Left renal pelvis (tissue), 4 donors: Measurements from ENCODE around the gene KDM4C. TPM values are rescaled to one million over a fixed set of nuclear protein-coding genes. Genes with fewer than 3 reads are reported as not detected.

Source experiments
- DNase-seq, 4 donors: peaks; one replicate each; pipeline ENCODE4 v3.0.0-alpha.2; 2013; ENCODE audit warnings: low read depth in 4 of 4, low spot score in 3 of 4
- polyA plus RNA-seq, 4 donors: library from polyadenylated mRNA; unstranded; fragments of 120-200 nt; gene quantifications; one replicate each; pipeline ENCODE4 v1.2.1, GENCODE V29; 2013; ENCODE audit not compliant: insufficient read length in 4 of 4

The KDM4C gene
- polyA plus RNA-seq, 4 donors: 12.5 to 17.5 (median 16.2) TPM

DNA sequence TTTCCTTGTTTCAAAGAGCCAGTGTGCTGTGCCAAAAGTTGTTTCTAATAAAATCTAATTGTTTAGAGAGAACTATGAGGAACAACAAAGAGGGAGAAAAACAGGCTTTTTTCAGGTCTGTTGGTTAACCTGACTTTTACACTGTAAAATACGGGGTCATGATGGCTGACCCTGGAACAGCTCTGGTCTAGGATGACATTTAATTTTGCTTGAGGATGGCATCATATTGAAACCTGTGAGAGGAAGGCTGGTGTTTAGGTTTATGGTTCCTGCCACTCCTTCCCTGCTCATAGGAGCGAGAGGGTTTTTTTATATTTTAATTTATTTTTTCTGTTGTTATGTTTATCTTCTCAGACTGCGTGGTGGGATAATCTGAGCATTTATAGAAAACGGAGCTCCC is 327.6 kb downstream of the KDM4C start:
- no peak for DNase-seq

DNA sequence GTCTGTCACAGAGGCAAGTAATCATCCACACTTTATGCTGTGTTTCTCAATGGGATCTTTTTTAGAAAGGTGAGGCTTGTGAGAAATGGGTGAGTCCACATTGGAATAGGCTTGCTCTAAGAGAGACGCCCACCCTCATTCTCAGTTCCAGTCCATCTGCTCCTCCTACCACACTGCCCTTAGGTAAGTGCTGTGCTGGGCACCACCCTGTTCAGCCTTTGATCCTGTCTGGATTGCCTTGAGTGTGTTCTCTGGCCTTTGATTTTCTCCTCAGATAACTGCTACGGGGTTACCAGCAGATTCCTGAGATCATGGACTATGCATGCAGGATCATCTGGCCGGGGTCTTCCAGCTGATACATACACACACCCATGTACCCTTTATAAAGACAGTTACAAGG is 328.6 kb downstream of the KDM4C start:
- no peak for DNase-seq

DNA sequence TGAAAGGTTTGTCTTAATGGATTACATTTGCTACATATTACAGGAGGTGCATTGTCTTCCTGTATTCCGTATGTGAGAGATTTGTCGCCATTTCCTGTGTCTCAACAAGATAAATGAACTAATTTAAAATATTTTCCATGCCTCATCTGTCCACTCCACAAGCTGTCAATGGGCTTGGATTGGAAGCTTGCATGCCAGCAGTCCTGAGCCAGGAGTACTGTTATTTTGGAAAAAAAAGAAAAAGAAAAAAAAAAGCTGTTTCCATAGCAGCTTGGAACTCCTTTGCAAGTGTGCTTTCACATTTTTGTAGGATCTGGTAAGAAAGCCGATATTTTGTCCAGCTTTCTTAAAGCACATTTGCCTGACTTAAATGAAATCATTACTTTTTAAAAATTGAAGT is 330.8 kb downstream of the KDM4C start:
- no peak for DNase-seq

DNA sequence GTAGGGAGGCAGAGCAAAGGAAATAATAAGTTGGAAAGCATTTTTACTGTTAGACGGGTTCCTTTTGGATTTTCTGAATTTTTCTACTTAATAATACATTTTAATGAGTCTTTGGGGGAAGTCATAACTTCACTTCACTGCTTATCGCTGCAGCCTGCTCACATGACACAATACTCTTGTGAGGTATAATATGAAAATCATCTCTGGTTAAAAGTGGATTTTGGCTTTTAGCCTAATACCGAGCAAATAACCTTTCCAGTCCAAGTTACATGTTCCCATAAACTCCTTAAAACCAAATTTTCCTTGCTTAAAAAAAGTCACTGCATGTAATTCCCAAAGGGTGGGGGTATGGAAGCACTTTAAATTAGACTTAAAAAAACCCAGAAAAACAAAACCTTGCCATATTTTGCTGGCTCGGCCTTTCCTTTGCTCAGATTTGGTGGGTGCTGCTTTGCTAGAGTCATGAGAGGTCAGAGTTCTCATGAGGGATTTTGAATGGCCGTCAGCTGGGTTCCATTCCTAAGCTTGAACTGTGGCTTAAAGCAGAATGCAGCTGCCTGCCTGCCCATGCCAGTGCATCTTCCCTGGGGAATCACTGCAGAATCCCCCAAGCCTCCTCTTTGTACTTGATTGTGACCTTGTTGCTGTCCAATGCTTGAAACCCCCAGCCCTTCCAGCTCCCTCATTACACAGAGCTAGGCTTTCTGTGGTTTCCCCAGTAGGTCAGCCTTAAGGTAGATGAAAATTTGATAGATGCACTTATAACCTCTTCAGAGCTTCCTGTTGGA is 331.8 kb downstream of the KDM4C start:
- DNase-seq: no peak

DNA sequence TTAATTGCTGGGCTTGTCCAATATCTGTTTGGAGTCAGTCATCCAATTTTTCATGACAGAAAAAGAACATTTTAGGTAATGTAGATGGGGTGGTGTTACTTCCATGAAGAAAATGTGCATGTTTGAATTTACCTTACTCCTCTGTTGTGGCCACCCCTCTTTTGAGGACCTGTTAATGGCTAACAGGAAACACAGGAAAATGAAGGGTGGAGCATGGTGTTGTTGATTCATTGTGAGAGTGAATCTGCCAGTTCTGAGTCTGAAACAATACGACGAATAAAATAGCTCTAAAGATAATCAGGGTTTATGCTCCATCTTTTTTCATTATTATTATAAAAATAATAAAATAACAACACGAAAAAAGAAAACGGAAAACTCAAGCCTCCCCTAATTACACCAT is 335.3 kb downstream of the KDM4C start:
- no peak for DNase-seq

DNA sequence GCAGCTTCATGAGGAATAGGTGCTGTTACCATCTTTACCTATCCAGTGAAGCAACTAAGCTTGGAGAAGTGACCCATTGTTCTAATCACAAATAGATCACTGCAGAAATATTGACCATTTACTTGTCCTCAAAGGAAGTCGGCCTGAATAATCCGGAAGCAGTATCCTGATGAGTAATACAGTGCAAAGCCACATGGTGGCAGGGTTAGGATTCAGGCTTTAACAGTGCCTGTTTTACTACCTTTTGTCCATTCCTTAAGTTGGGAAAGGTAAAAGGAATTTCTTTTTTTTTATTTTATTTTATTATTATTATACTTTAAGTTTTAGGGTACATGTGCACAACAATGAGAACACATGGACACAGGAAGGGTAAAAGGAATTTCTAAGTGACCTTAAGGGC is 336.3 kb downstream of the KDM4C start:
- no peak for DNase-seq

DNA sequence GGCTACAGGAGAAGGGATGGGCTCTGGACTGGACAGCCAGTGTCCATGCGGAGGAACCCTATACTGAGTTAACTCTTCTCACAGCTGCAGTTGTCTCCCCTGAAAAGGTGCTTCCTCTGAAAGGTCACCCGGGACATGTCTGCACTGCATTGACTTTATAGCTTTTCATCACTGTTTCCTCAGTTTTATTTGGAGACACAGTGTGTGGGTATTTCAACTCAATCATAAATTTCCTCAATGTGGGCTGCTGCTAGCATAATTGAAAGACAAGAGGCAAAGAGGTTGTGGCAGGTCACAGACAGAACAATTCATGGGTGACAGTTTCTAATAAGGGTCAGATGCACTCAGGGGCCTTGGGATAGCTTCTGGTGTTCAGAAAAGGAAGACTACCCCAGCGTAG is 336.8 kb downstream of the KDM4C start:
- no peak for DNase-seq

DNA sequence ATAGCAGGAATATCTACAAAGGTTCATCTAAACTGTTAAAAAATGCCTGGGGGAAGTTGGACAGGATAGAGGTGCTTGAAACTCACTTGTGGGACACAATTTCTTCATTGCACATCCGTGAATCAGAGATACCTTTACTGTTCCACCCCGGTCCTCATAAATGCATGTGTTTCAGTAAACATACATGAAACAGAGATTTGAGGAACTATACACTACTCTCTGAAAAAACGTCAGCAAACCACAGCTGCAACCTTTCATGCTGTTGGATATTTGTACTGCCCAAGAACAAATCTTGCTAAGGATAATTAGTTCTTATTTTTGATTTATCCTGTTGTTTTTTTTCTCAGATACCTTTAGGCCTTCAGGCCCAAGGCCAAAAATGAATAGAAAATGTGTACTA is 337.3 kb downstream of the KDM4C start:
- DNase-seq: no peak

DNA sequence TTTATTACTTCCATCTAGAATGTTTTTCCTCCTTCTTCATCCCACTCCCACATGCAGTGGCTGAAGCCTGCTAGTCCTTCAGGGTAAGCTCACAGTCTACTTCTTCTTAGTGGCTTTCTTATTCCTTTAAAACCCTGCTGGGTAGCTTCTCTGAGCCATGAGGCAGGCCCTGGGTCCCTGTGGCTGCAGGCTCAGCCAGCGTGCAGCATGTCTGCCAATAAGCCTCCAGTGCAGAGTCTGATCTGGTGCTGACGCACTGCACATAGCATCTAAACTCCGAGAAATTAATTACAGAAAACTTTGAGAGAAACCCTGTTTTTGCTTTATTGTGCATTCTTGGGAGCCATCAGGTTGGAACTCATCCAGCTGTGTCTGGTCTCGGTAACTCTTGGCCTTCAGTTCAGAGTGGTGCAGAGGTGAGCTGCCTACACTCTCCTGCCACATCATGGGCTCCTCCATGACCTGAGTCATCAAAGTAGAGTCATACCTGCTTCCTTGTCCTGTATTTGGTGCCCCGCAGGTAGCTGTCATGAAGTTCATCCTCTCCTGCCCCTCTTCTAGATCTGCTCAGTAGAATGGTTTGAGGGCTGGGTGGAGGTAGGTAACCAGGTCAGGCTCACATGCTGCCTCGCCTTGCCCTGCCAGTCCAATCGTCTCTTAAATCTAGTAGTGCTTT is 339.4 kb downstream of the KDM4C start:
- DNase-seq: no peak

DNA sequence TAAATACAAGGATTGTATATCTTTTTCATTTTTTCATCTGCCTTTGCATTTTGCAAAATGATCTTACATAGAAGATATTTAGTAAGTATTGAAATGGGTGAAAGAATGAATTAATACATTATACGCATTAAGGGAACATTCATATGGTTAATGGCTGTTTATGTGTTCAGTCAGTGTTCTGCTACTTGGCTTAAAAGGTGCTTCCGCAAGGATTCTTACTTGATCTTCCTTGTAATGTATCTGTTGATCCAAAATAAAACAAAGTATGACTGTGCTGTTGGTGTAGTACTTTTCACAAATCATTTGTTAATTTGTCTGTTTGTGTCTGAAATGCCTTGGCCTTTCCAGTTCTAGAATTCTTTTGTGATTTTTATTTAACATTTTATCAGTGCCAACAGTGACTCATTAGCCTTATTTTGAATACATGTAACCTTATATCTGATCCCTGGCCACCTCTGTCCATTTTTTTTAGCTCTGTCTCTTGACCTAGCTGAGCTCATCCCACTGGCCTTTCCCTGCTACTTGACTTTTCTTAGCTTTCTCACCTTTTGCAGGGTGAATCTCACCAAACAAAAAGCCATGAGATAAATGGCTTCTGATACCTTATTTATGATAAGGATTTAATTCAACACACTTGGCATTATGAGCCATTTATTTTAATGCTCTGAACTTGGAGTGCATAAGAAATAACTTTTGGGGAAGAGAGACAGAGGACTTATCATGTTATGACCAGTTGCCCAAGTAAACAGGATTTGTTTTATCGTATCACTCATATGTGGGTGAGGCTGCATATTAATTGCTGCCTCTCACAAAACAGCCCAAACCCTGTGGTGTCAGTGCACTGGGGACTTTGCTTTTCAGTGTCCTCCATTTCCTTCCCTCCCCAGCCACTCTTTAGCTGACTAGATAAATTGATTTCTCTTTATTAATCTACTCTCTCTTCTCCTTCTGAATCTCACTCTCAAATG is 340.3 kb downstream of the KDM4C start:
- DNase-seq: no peak

DNA sequence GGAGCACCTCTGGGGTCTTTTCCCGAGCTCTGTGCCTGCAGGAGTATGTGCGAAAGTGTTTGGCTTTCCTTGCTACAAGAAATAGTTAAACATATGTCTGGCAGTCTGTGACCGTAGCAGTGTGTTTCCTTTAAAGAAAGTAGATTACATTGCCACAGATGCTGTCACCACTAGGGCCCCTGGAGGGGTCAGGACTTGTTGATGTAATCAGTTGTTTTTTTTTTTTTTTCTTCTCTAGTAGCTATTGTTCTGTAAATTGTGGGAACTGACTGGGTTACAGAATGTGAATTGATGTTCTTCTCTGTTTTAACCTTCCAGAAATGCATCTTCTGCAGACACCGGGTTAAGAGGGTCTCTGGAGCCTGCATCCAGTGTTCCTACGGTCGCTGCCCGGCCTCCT is 345.6 kb downstream of the KDM4C start:
- no peak for DNase-seq

DNA sequence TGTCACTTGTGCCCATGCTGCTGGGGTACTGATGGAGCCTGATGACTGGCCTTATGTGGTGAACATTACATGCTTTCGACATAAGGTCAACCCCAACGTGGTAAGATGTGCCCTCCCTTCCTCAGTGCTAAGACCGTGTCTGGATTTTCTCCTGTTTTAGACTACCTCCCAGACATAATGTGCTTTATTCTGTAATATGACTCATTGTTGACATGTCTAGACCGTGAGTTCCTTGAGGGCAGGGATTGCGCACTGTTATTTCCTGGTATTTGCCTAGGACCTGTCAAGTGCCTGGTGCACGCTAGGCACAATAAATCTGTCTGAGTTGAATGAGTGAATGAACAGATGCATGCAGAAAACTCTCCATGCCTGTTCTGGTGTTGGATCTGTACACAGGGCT is 346.0 kb downstream of the KDM4C start:
- no peak for DNase-seq

DNA sequence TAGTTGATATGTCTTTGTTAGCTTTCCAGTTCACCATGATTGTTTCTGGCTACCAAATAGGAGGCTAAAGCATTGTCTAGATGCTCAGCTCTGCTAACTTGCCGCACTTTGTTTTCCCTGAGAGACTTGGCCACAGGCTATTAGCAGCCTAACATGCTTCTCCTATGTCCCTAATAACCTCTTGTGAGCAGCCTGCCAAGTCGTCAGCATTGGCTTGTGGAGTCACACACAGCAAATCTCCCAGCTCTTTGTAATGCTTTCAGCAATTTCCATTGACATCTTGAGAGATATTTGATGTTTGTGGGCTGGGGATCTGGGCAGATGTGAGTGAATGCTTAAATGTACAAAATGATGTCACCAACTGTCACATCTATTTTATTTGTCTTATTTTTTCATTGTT is 346.9 kb downstream of the KDM4C start:
- DNase-seq: no peak

DNA sequence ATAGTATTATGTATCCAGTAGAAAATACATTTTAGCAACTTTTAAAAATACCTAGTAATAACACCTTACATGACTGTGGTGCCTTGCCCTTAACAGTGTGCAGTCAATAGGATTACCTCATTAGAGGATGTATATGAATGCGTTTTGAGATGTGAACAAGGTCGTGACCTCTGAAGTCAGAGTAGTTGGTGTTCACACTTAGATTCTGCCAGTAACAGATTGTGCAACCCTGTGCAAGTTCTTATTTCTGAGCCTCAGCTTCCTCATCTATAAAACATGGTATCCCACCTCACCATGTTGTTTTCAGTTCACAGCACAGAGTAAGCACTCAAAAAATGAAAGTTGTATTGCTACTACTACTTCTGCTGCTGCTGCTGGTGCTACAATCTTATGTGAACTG is 347.3 kb downstream of the KDM4C start:
- no peak for DNase-seq

DNA sequence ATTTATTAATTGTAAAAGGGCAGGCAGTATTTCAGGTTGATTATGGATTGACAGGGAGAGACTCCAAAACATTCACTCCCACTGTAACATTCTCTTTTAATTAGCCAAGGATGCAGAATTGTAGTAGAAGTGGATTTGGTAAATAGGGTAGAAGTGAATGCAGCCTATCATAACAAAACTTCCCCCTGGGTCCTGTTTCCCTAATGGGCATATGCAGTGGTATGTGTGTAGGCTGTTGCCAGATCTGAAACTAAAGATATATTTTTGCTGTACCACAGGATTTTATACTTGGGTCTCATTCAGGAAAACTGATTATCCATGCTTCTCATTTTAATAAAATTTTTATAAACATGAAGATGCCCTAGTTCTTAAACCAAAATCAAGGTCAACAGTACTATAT is 351.2 kb downstream of the KDM4C start:
- no peak for DNase-seq

DNA sequence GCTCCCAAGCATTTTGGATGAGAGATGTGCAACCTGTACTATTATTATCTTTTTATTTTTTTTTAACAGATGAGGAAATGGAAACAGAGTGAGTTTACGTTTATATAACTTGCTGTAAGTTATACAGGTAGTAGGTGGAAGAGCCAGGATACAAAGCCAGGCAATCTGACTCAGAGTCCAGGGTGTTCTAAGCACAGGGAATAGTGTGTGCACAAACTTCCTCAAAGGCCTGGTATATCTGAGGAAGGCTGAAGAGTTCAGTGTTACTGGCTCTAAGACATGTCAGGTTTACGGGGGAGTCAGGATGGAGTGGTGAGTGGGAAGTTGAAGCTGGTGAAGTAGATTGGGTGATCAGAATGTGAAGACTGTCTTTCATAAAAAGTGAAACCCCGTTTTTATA is 353.6 kb downstream of the KDM4C start:
- DNase-seq: no peak

DNA sequence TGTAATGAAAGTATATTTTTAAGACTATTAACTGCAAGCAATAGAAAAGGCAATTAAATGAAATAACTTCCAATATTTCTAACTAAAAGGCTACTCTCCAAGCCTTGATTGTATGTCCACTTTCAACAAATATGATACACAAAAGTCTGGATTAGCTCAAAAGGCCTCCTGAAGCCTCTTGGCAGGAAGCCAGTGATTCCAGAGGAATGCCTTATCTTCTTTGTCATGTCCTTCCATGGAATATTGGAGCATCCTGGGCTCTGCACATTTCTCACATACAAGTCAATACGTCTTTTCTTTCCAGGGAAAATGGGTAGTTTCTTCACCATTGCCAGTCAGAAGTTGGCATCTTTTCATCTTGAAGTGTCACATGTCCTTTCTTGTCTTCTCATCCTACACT is 357.8 kb downstream of the KDM4C start:
- no peak for DNase-seq

DNA sequence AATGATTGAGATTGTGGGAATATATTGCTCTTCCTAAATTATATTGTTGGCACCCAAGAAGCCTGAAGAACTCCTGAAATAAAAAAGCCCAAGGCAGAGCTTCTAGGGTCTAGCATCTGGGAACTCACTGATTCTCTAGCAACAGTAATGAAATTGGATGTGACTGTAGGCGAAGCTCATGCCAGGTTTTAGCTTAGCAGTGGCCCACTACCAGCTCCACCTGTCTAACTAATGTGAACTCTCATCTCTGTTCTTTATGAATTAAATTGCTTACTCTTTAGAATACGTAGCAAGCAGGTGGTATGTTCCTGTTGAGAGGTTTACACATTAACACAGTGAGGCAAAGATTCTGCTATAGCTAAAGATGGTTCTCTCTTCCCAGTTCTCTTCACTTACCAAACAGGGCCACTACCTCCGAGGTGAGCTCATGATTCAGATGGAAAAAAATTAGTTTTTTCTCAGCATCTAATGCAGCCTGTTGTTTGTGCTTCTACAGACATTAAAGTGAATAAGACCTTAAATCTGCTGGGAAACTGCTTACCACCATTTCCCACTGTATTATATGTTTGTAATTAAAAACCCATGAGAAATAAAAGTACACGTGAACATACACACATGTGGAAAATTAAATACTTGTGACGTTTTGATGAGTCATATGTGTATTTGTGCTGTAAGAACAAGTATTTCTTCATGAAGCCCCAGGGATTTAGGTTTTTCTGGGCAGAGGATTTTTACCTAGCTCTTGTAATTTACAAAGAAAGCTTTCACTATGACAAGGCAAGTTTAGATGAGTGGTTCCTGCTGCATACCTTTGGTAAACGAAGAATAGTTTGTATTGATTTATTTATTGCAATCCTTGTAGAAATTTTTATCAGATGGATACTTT is 360.1 kb downstream of the KDM4C start:
- DNase-seq: no peak

DNA sequence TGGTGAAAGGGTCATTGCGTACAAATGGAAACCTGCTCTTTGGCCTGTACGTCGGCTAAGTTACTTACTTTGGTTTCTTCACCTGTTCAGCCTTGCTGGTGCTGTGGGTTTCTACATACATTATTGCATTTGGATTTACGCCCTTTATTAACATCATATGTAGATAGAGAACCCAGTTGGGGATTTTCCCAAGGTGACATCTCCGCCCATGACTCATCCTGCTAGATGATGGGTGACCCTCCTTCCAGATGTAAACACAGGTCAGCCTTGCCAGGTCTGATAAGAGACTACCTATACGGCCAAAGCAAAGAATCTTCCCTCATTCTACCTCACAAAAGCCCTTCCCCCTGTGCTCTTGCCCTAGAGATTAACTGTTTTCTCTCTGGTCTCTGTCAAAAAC is 360.9 kb downstream of the KDM4C start:
- no peak for DNase-seq

DNA sequence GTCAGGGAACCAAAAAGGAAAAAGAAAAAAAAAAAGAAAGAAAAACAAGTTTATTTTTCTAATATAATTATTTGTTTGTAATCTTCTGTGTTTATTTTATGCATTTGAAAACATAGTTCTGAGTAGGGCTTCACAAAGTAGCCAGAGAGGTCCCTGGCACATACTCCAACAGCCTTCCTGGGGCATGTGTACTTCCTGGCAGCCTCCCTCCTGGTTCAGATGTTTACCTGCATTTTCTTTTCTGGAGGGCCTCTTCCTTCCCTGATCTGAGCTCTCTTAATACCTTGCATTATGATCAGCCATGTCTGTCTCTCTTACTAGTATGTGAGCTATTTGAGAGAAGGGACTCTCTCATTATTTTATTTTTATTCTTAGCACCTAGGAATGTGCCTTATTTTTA is 361.8 kb downstream of the KDM4C start:
- DNase-seq: no peak
